Neural progenitor cell (in vitro differentiated cells): ENCODE measurements around the gene MAGIX.

Experiments
- EZH2 ChIP-seq: fragments of 200-600 bp; sonication (generic); IDR thresholded peaks from 2 replicates; pipeline ENCODE4 v1.6.1; 2017; ENCODE audit warnings: antibody characterized with exemption, mild to moderate bottlenecking, moderate library complexity
- EZH2phosphoT487 ChIP-seq: fragments of 200-600 bp; sonication (generic); IDR thresholded peaks from 2 replicates; pipeline ENCODE4 v1.6.1; 2017; ENCODE audit warnings: antibody characterized with exemption
- TF ChIP-seq, protein P1 (sequence below): fragments of 200-600 bp; sonication (generic); IDR thresholded peaks from 2 replicates; pipeline ENCODE4 v1.5.1; 2017; ENCODE audit warnings: antibody characterized with exemption, mild to moderate bottlenecking

- TF ChIP-seq EZH2 (no peak), EZH2phosphoT487 (no peak)
- TF ChIP-seq, protein P1, sequence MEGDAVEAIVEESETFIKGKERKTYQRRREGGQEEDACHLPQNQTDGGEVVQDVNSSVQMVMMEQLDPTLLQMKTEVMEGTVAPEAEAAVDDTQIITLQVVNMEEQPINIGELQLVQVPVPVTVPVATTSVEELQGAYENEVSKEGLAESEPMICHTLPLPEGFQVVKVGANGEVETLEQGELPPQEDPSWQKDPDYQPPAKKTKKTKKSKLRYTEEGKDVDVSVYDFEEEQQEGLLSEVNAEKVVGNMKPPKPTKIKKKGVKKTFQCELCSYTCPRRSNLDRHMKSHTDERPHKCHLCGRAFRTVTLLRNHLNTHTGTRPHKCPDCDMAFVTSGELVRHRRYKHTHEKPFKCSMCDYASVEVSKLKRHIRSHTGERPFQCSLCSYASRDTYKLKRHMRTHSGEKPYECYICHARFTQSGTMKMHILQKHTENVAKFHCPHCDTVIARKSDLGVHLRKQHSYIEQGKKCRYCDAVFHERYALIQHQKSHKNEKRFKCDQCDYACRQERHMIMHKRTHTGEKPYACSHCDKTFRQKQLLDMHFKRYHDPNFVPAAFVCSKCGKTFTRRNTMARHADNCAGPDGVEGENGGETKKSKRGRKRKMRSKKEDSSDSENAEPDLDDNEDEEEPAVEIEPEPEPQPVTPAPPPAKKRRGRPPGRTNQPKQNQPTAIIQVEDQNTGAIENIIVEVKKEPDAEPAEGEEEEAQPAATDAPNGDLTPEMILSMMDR, result no peak
Measured at GRCh38 chrX:49147936-49148335, 14.6 kb upstream of the MAGIX start.
